ENCODE data around the gene SLC7A10. TPM values are rescaled to one million over a fixed set of nuclear protein-coding genes. Genes with fewer than 3 reads are reported as not detected.

Gene SLC7A10
- total and polyA plus RNA-seq, 2 donors from 2014 or later: 0.41 TPM; not detected in 1

- Histone ChIP-seq H3K36me3 (ENCODE audit: control insufficient read depth in 2 of 3, insufficient read depth in 3 of 3, low read length in 3 of 3) (no peaks in the 10 kb centered on the region), H3K27ac (ENCODE audit: low read depth in 2 of 2, low read length in 2 of 2) (no peak overlapping the region), H3K4me1 (ENCODE audit: control insufficient read depth in 2 of 3, insufficient read depth in 2 of 3, low read depth in 1 of 3, low read length in 3 of 3) (peaks cover 0 to 2% (median 0%) of the 10 kb centered on the region in 3 donors), H3K9ac (ENCODE audit: low read length in 3 of 3) (no peak overlapping the region), H3K4me3 (ENCODE audit: low read length in 3 of 3) (no peak overlapping the region), H3K9me3 (ENCODE audit: control insufficient read depth in 2 of 3, insufficient read depth in 1 of 3, low read length in 3 of 3) (no peaks in the 10 kb centered on the region), H3K27me3 (ENCODE audit: control insufficient read depth, insufficient read depth, low read length) (no peaks in the 10 kb centered on the region)
- no peak for FAIRE-seq
- intact Hi-C loops (cut with DNase I): loop anchor here (5.0 kb wide), 1 partner anchor 173 kb away; no protein-coding TSS in a partner anchor
- peak in 1 of 5 donors; percentile 29 for DNase-seq
- no peak for TF ChIP-seq CTCF (IDR thresholded peaks at IDR 0.05; ENCODE audit: borderline replicate concordance, extremely low read depth, insufficient read depth)
Measured at GRCh38 chr19:33234736-33235135, 9.1 kb upstream of the SLC7A10 start.

GRCh38 chr19:33234092-33234491 lies 8.4 kb upstream of the SLC7A10 start:
- no peak overlapping the region for H3K4me3 ChIP-seq (ENCODE audit: low read length in 3 of 3)
- no peaks in the 10 kb centered on the region for H3K27me3 ChIP-seq (ENCODE audit: control insufficient read depth, insufficient read depth, low read length)
- intact Hi-C loops (cut with DNase I): no loop called here
- DNase-seq (peak in 1 of 5 donors; percentile 45), FAIRE-seq (no peak)
- H3K9me3 ChIP-seq (ENCODE audit: control insufficient read depth in 2 of 3, insufficient read depth in 1 of 3, low read length in 3 of 3): no peaks in the 10 kb centered on the region
- TF ChIP-seq CTCF (IDR thresholded peaks at IDR 0.05; ENCODE audit: borderline replicate concordance, extremely low read depth, insufficient read depth): no peak
- H3K4me1 ChIP-seq (ENCODE audit: control insufficient read depth in 2 of 3, insufficient read depth in 2 of 3, low read depth in 1 of 3, low read length in 3 of 3): peaks cover 0 to 2% (median 0%) of the 10 kb centered on the region in 3 donors
- no peaks in the 10 kb centered on the region for H3K36me3 ChIP-seq (ENCODE audit: control insufficient read depth in 2 of 3, insufficient read depth in 3 of 3, low read length in 3 of 3)
- H3K9ac ChIP-seq (ENCODE audit: low read length in 3 of 3): no peak overlapping the region
- no peak overlapping the region for H3K27ac ChIP-seq (ENCODE audit: low read depth in 2 of 2, low read length in 2 of 2)

GRCh38 chr19:33233056-33233873 lies 7.6 kb upstream of the SLC7A10 start:
- Histone ChIP-seq H3K9ac (ENCODE audit: low read length in 3 of 3) (no peak overlapping the region), H3K36me3 (ENCODE audit: control insufficient read depth in 2 of 3, insufficient read depth in 3 of 3, low read length in 3 of 3) (no peaks in the 10 kb centered on the region), H3K4me3 (ENCODE audit: low read length in 3 of 3) (no peak overlapping the region), H3K9me3 (ENCODE audit: control insufficient read depth in 2 of 3, insufficient read depth in 1 of 3, low read length in 3 of 3) (peaks cover 0 to 8% (median 0%) of the 10 kb centered on the region in 3 donors), H3K27me3 (ENCODE audit: control insufficient read depth, insufficient read depth, low read length) (no peaks in the 10 kb centered on the region), H3K27ac (ENCODE audit: low read depth in 2 of 2, low read length in 2 of 2) (no peak overlapping the region), H3K4me1 (ENCODE audit: control insufficient read depth in 2 of 3, insufficient read depth in 2 of 3, low read depth in 1 of 3, low read length in 3 of 3) (peaks cover 0 to 2% (median 0%) of the 10 kb centered on the region in 3 donors)
- TF ChIP-seq CTCF (IDR thresholded peaks at IDR 0.05; ENCODE audit: borderline replicate concordance, extremely low read depth, insufficient read depth): no peak
- intact Hi-C loops (cut with DNase I): no loop called here
- DNase-seq (peak in 1 of 5 donors; percentile 10), FAIRE-seq (no peak)
